ENCODE measurements around the gene AIG1.

GRCh38 chr6:143018955-143019354 is 41.7 kb upstream of the AIG1 start:
- TF ChIP-seq EZH2 (IDR thresholded peaks at IDR 0.05; ENCODE audit: borderline replicate concordance, low read length) (no peak), CTCF (IDR thresholded peaks at IDR 0.05; ENCODE audit: low read length) (no peak)

Data from OCI-LY1 (cell line).